ENCODE data around the gene NHLH2. TPM values are rescaled to one million over a fixed set of nuclear protein-coding genes. Genes with fewer than 3 reads are reported as not detected.

The NHLH2 gene
- total RNA-seq, 1 experiment from 2014 or later: not detected

- intact Hi-C loops (cut with micrococcal nuclease): no loop called here
- BruUV-seq (replicated peaks): no TSS peak
- Mint-ChIP-seq H3K9me3 (ENCODE audit: unreplicated experiment) (no peaks in the 10 kb centered on the region), H3K4me3 (ENCODE audit: unreplicated experiment) (no peak overlapping the region), H3K4me1 (ENCODE audit: insufficient read depth, unreplicated experiment) (no peaks in the 10 kb centered on the region), H3K27ac (ENCODE audit: low read depth, unreplicated experiment) (no peak overlapping the region), H3K27me3 (ENCODE audit: insufficient read depth, unreplicated experiment) (no peaks in the 10 kb centered on the region), H3K36me3 (ENCODE audit: insufficient read depth, unreplicated experiment) (no peaks in the 10 kb centered on the region)
- no peak for TF ChIP-seq CTCF (IDR thresholded peaks at IDR 0.05; ENCODE audit: unreplicated experiment)
- DNase-seq (ENCODE audit: unreplicated experiment): no peak
- CTCF ChIA-PET: interaction anchor here (0.7 kb wide), 1 partner anchor 73 kb away, joined by 4 read pairs; no protein-coding TSS in a partner anchor
- POLR2A ChIA-PET: interaction anchor here (0.6 kb wide), 1 partner anchor 18 kb away, joined by 3 read pairs; no protein-coding TSS in a partner anchor
Observed at GRCh38 chr1:115882913-115883902, 42.3 kb upstream of the NHLH2 start.

- BruUV-seq (replicated peaks): no TSS peak
- intact Hi-C loops (cut with micrococcal nuclease): no loop called here
- Mint-ChIP-seq H3K36me3 (ENCODE audit: insufficient read depth, unreplicated experiment) (no peaks in the 10 kb centered on the region), H3K9me3 (ENCODE audit: unreplicated experiment) (no peaks in the 10 kb centered on the region), H3K27ac (ENCODE audit: low read depth, unreplicated experiment) (no peak overlapping the region), H3K4me1 (ENCODE audit: insufficient read depth, unreplicated experiment) (peaks cover 14% of the 10 kb centered on the region), H3K27me3 (ENCODE audit: insufficient read depth, unreplicated experiment) (no peaks in the 10 kb centered on the region), H3K4me3 (ENCODE audit: unreplicated experiment) (no peak overlapping the region)
- ChIA-PET CTCF (interaction anchor here (0.7 kb wide), 1 partner anchor 11 kb away, joined by 3 read pairs; no protein-coding TSS in a partner anchor), POLR2A (interaction anchor here (0.6 to 0.7 kb wide), 3 partner anchors 9 to 216 kb away, joined by 3 to 4 read pairs (median 3); no protein-coding TSS in a partner anchor)
- no peak for TF ChIP-seq CTCF (IDR thresholded peaks at IDR 0.05; ENCODE audit: unreplicated experiment)
- no peak for DNase-seq (ENCODE audit: unreplicated experiment)
Observed at GRCh38 chr1:115880981-115881672, 40.2 kb upstream of the NHLH2 start.

- ChIA-PET CTCF (interaction anchor here (0.7 kb wide), 1 partner anchor 314 kb away, joined by 3 read pairs; no protein-coding TSS in a partner anchor), POLR2A (no interaction called here)
- peak; percentile 22 for DNase-seq (ENCODE audit: unreplicated experiment)
- H3K4me3 Mint-ChIP-seq (ENCODE audit: unreplicated experiment): no peak overlapping the region
- intact Hi-C loops (cut with micrococcal nuclease): no loop called here
- H3K27me3 Mint-ChIP-seq (ENCODE audit: insufficient read depth, unreplicated experiment): no peaks in the 10 kb centered on the region
- no peak for TF ChIP-seq CTCF (IDR thresholded peaks at IDR 0.05; ENCODE audit: unreplicated experiment)
- H3K4me1 Mint-ChIP-seq (ENCODE audit: insufficient read depth, unreplicated experiment): peaks cover 16% of the 10 kb centered on the region
- H3K9me3 Mint-ChIP-seq (ENCODE audit: unreplicated experiment): no peaks in the 10 kb centered on the region
- BruUV-seq (replicated peaks): no TSS peak
- H3K36me3 Mint-ChIP-seq (ENCODE audit: insufficient read depth, unreplicated experiment): no peaks in the 10 kb centered on the region
- no peak overlapping the region for H3K27ac Mint-ChIP-seq (ENCODE audit: low read depth, unreplicated experiment)
Observed at GRCh38 chr1:115879977-115880376, 39.1 kb upstream of the NHLH2 start.

- BruUV-seq (replicated peaks): no TSS peak
- DNase-seq (ENCODE audit: unreplicated experiment): peak; percentile 80
- intact Hi-C loops (cut with micrococcal nuclease): no loop called here
- Mint-ChIP-seq H3K4me1 (ENCODE audit: insufficient read depth, unreplicated experiment) (peaks cover 19% of the 10 kb centered on the region), H3K4me3 (ENCODE audit: unreplicated experiment) (no peak overlapping the region), H3K36me3 (ENCODE audit: insufficient read depth, unreplicated experiment) (no peaks in the 10 kb centered on the region), H3K27ac (ENCODE audit: low read depth, unreplicated experiment) (peak overlapping the region; percentile 31), H3K9me3 (ENCODE audit: unreplicated experiment) (no peaks in the 10 kb centered on the region), H3K27me3 (ENCODE audit: insufficient read depth, unreplicated experiment) (no peaks in the 10 kb centered on the region)
- TF ChIP-seq CTCF (IDR thresholded peaks at IDR 0.05; ENCODE audit: unreplicated experiment): no peak
- POLR2A ChIA-PET: interaction anchor here (0.7 to 1.7 kb wide), 9 partner anchors 29 to 190 kb away, joined by 3 to 12 read pairs (median 3); no protein-coding TSS in a partner anchor
- CTCF ChIA-PET: interaction anchor here (0.6 to 1.1 kb wide), 5 partner anchors 14 to 764 kb away, joined by 3 to 4 read pairs (median 3); no protein-coding TSS in a partner anchor
Observed at GRCh38 chr1:115877511-115877910, 36.6 kb upstream of the NHLH2 start.

Measured in MCF 10A (cell line).